ENCODE measurements around the gene SBDS.

GRCh38 chr7:66960192-66960591, 35.2 kb downstream of the SBDS start:
- TF ChIP-seq, protein P1, sequence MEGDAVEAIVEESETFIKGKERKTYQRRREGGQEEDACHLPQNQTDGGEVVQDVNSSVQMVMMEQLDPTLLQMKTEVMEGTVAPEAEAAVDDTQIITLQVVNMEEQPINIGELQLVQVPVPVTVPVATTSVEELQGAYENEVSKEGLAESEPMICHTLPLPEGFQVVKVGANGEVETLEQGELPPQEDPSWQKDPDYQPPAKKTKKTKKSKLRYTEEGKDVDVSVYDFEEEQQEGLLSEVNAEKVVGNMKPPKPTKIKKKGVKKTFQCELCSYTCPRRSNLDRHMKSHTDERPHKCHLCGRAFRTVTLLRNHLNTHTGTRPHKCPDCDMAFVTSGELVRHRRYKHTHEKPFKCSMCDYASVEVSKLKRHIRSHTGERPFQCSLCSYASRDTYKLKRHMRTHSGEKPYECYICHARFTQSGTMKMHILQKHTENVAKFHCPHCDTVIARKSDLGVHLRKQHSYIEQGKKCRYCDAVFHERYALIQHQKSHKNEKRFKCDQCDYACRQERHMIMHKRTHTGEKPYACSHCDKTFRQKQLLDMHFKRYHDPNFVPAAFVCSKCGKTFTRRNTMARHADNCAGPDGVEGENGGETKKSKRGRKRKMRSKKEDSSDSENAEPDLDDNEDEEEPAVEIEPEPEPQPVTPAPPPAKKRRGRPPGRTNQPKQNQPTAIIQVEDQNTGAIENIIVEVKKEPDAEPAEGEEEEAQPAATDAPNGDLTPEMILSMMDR (IDR thresholded peaks at IDR 0.05), result no peak
- no peak for TF ChIP-seq POLR2A (IDR thresholded peaks at IDR 0.05)
